Measurements from ENCODE around the gene KIAA1671.

Gene KIAA1671

DNA sequence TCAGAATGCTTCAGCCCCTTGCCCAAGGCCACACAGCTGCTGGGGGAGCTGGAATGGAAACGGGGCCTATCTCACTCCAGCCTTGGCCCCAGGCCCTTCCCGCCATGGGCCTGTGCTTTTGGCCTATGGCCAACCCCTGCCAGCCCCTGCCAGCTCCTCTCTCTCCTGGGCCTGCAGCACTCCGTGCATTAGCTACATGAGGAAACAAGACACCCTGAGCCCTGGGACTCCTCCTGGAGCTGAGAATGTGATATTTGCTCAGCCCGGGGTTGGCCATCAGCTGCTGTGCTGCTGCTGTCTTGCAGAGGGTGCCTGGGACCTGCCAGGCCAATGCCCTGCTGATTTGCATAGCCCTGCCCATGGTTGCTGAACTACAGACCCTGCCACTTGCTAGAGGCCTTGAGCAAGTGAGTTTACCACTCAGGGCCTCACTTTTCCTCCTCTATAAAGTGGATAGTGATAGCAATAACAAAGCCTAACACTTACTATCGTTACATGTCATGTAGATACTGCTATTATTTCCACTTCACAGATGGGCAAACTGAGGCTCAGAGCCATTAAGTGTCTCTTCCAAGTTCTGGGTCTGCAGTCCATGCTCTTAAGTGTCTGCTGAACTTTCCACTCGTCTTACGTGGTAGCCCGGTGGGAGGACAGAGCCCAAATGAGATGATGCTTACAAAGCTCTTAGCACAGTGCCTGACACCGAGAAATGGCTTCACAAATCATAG is 99.6 kb downstream of the KIAA1671 start:
- no peak overlapping the region for H3K4me3 ChIP-seq (ENCODE audit: low read depth, low read length)
- TF ChIP-seq, protein P1, sequence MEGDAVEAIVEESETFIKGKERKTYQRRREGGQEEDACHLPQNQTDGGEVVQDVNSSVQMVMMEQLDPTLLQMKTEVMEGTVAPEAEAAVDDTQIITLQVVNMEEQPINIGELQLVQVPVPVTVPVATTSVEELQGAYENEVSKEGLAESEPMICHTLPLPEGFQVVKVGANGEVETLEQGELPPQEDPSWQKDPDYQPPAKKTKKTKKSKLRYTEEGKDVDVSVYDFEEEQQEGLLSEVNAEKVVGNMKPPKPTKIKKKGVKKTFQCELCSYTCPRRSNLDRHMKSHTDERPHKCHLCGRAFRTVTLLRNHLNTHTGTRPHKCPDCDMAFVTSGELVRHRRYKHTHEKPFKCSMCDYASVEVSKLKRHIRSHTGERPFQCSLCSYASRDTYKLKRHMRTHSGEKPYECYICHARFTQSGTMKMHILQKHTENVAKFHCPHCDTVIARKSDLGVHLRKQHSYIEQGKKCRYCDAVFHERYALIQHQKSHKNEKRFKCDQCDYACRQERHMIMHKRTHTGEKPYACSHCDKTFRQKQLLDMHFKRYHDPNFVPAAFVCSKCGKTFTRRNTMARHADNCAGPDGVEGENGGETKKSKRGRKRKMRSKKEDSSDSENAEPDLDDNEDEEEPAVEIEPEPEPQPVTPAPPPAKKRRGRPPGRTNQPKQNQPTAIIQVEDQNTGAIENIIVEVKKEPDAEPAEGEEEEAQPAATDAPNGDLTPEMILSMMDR (IDR thresholded peaks at IDR 0.05; ENCODE audit: low read depth, low read length) = no peak
- in situ Hi-C loops (cut with HindIII; ENCODE audit: low sequenced_read_pairs) = no loop called here
- DNase-seq (ENCODE audit: low read depth, low spot score) = no peak

GRCh38 chr22:25053153-25053805 is 100.8 kb downstream of the KIAA1671 start:
- TF ChIP-seq, protein P1 (IDR thresholded peaks at IDR 0.05; ENCODE audit: low read depth, low read length) = no peak
- DNase-seq (ENCODE audit: low read depth, low spot score) = no peak
- no peak overlapping the region for H3K4me3 ChIP-seq (ENCODE audit: low read depth, low read length)
- in situ Hi-C loops (cut with HindIII; ENCODE audit: low sequenced_read_pairs) = no loop called here

- H3K4me3 ChIP-seq (ENCODE audit: low read depth, low read length) = no peak overlapping the region
- no peak for DNase-seq (ENCODE audit: low read depth, low spot score)
- TF ChIP-seq, protein P1 (IDR thresholded peaks at IDR 0.05; ENCODE audit: low read depth, low read length) = no peak
- in situ Hi-C loops (cut with HindIII; ENCODE audit: low sequenced_read_pairs) = no loop called here
Measured at GRCh38 chr22:25054943-25055511, 102.5 kb downstream of the KIAA1671 start.

- TF ChIP-seq, protein P1 (IDR thresholded peaks at IDR 0.05; ENCODE audit: low read depth, low read length) = peak; percentile 100
- peak; percentile 31 for DNase-seq (ENCODE audit: low read depth, low spot score)
- H3K4me3 ChIP-seq (ENCODE audit: low read depth, low read length) = no peak overlapping the region
- in situ Hi-C loops (cut with HindIII; ENCODE audit: low sequenced_read_pairs) = no loop called here
Measured at GRCh38 chr22:25057013-25057881, 104.7 kb downstream of the KIAA1671 start.

GRCh38 chr22:25059438-25059837 is 106.9 kb downstream of the KIAA1671 start:
- in situ Hi-C loops (cut with HindIII; ENCODE audit: low sequenced_read_pairs) = no loop called here
- DNase-seq (ENCODE audit: low read depth, low spot score) = no peak
- H3K4me3 ChIP-seq (ENCODE audit: low read depth, low read length) = no peak overlapping the region
- TF ChIP-seq, protein P1 (IDR thresholded peaks at IDR 0.05; ENCODE audit: low read depth, low read length) = no peak

DNA sequence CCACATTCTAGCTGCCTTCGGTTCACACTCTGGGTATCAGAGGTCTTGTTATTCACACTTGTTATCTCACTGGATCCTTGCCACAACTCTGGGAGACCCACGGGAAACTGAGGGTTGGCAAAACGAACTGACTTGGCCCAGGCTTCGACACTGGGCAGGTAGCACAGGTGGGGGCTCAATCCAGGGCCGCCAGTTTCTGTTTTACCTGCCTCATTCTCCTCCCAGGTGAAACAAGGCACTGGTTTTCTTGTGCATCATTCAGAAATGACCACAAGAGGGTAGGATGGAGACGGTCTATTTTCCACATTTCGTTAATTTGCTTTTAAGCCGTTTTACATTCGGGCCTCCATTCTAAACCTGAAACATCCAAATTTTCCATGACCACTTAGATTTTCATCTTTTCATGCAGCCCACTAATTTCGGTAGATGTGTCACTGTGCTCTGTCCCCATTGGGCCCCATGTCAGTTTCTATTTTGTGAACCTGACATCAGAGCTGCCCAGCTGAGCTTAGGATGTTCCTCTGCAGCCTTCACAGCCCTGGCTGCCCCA is 108.1 kb downstream of the KIAA1671 start:
- H3K4me3 ChIP-seq (ENCODE audit: low read depth, low read length) = no peak overlapping the region
- no peak for DNase-seq (ENCODE audit: low read depth, low spot score)
- TF ChIP-seq, protein P1 (IDR thresholded peaks at IDR 0.05; ENCODE audit: low read depth, low read length) = peak; percentile 53
- in situ Hi-C loops (cut with HindIII; ENCODE audit: low sequenced_read_pairs) = no loop called here

All from astrocyte of the spinal cord (primary cell).